HUES48 (cell line): Measurements from ENCODE around the gene ZFAND6.

ENCODE experiments used
- H3K27ac ChIP-seq: one replicate; pipeline ENCODE4 v1.7.0; 2013; ENCODE audit warnings: low read depth, low read length, inconsistent platforms
- H3K27me3 ChIP-seq: 2 replicates; pipeline ENCODE4 v1.6.1; 2013; ENCODE audit warnings: mild to moderate bottlenecking, low read length; ENCODE audit not compliant: control insufficient read depth, insufficient read depth
- H3K36me3 ChIP-seq: 2 replicates; pipeline ENCODE4 v1.6.1; 2013; ENCODE audit warnings: low read length; ENCODE audit not compliant: control insufficient read depth, insufficient read depth
- H3K4me1 ChIP-seq: 2 replicates; pipeline ENCODE4 v1.6.1; 2013; ENCODE audit warnings: mild to moderate bottlenecking, low read length; ENCODE audit not compliant: control insufficient read depth, insufficient read depth
- H3K4me3 ChIP-seq: 2 replicates; pipeline ENCODE4 v1.5.1; 2013; ENCODE audit warnings: mild to moderate bottlenecking, low read depth, low read length
- H3K9ac ChIP-seq: 2 replicates; pipeline ENCODE4 v1.6.1; 2013; ENCODE audit warnings: mild to moderate bottlenecking, low read depth, low read length, moderate library complexity
- H3K9me3 ChIP-seq: 2 replicates; pipeline ENCODE4 v1.6.1; 2013; ENCODE audit warnings: low read length; ENCODE audit not compliant: control insufficient read depth, insufficient read depth

ZFAND6 gene

DNA sequence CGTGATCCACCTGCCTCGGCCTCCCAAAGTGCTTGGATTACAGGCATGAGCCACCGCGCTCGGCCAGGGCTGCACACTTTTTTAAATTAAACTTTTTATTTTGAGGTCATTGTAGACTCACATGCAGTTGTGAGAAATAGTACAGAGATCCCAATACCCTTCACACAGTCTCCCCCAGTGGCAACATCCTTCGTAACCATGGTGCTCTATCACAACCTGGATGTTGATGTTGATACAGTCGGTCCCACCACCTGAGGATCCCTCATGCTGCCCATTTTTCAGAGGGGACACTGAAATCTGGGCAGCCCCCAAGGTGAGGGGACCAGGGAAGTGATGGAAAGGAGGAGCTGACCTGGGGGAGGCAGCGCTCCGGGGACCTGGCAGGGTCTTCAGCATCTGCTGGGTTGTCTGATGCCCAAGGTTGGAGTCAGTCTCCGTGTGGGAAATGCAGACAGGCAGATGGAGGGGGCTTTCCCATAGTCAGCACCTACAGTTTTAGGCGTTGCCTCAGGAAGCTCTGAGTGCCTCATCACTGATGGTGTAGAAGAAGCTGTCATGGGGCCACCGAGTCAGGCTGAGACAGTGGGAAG is 110.4 kb downstream of the ZFAND6 start:
- Histone ChIP-seq H3K36me3 (no peaks in the 10 kb centered on the region; the same call in 1 of the 2 replicates), H3K9me3 (no peaks in the 10 kb centered on the region), H3K27me3 (no peaks in the 10 kb centered on the region), H3K4me1 (no peaks in the 10 kb centered on the region), H3K27ac (no peak overlapping the region), H3K9ac (no peak overlapping the region), H3K4me3 (no peak overlapping the region)

DNA sequence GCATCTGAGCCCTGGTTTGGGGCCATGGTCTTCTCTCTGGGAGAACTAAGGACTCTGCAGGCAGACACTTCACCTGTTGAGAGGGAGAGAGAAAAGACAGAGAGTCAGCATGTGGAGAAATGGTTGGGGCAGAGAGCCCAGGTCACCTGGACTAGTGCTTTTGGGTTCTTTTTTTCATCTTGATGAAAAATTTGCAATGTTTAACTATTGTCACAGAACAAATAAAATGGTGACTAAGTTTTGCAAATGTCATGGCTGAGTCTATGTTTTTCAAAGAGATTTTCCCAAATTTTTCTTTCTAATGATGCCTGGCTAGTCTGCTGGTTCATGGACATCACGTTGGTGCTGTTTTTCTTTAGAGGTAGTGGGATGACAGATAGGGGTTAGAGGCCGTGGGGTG is 111.1 kb downstream of the ZFAND6 start:
- H3K27ac ChIP-seq = no peak overlapping the region

DNA sequence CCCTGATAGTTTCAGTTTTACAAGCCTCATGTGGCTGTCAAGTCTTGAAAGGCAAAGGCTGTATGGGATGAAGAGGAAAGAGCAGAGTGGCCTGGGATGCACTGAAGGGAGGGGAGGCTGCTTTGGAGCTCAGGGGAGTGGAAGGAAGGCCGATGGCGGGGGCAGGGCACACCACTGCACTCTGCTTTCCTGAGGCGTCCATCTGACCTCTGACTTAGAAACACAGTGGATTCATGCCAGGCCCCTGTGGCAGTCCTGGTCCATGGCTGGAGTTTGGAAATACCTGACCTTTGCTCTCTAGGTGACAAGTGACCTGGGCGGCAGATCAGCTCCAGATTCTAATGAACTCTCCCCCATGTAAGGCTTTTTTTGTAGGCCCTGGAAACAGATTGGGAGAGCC is 112.3 kb downstream of the ZFAND6 start:
- Histone ChIP-seq H3K27ac (no peak overlapping the region), H3K27me3 (no peaks in the 10 kb centered on the region), H3K36me3 (no peaks in the 10 kb centered on the region), H3K9ac (no peak overlapping the region), H3K4me3 (no peak overlapping the region), H3K4me1 (no peaks in the 10 kb centered on the region), H3K9me3 (no peaks in the 10 kb centered on the region)

More for the DNA sequence above, 111.1 kb downstream of the ZFAND6 start:
- H3K36me3 ChIP-seq = no peaks in the 10 kb centered on the region
- H3K4me3 ChIP-seq = no peak overlapping the region
- no peak overlapping the region for H3K9ac ChIP-seq
- H3K27me3 ChIP-seq = no peaks in the 10 kb centered on the region
- H3K9me3 ChIP-seq = no peaks in the 10 kb centered on the region
- no peaks in the 10 kb centered on the region for H3K4me1 ChIP-seq

DNA sequence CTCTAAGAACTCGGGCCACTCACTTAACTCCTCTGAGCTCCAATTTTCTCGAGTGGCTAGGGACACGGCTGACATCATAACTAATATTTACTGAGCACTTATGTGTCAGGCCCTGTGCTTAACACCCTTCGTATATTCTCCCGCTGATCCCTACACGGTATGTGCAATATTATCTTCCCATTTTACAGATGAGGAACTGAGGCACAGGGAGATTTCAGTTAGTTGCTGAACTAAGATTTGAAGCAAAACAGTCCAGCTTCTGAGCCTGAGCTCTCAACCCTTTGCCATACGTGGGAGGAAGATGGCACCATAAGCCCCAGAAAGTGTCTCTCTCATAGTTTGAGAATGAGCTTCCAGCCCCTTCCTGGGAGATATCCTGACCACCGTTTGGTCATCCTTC is 112.9 kb downstream of the ZFAND6 start:
- Histone ChIP-seq H3K36me3 (no peaks in the 10 kb centered on the region), H3K4me1 (no peaks in the 10 kb centered on the region), H3K27me3 (no peaks in the 10 kb centered on the region), H3K9me3 (no peaks in the 10 kb centered on the region), H3K27ac (no peak overlapping the region), H3K9ac (no peak overlapping the region), H3K4me3 (no peak overlapping the region)

DNA sequence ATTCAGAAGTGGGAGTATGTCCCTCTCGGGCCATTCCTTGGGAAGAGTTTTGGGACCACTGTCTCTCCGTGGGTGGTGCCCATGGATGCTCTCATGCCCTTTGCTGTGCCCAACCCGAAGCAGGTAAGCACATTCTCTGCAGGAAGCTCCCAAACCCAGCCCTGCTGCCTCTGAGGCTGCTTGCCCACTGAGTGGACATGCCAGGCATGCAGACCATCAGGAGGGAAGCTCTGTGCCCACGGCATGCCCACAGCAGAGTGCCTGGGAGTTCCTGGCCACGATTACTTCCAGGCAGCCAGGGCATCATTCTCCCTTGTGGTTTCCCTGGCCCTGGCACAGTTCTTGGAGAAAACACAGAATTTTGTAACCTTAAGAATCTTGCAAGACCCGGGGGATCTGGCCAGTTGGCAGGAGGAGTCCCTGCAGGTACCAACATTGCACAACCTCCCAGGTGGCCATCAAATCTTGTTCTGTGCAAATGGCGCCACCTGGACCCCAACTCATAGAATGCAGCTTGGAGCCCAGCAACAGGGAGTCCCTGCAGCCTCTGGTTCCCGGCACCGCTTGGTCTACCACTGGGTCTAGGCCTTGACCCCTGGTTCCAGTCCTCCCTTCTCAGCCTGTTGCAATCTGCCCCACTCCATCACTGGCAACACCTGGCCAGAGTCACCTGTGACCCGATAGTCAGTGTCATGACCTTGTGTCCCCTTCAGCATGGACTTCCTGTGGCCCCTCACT is 113.7 kb downstream of the ZFAND6 start:
- H3K4me3 ChIP-seq = no peak overlapping the region
- no peak overlapping the region for H3K9ac ChIP-seq
- H3K27me3 ChIP-seq = no peaks in the 10 kb centered on the region
- H3K9me3 ChIP-seq = no peaks in the 10 kb centered on the region
- H3K36me3 ChIP-seq = no peaks in the 10 kb centered on the region
- H3K4me1 ChIP-seq = no peaks in the 10 kb centered on the region
- no peak overlapping the region for H3K27ac ChIP-seq

DNA sequence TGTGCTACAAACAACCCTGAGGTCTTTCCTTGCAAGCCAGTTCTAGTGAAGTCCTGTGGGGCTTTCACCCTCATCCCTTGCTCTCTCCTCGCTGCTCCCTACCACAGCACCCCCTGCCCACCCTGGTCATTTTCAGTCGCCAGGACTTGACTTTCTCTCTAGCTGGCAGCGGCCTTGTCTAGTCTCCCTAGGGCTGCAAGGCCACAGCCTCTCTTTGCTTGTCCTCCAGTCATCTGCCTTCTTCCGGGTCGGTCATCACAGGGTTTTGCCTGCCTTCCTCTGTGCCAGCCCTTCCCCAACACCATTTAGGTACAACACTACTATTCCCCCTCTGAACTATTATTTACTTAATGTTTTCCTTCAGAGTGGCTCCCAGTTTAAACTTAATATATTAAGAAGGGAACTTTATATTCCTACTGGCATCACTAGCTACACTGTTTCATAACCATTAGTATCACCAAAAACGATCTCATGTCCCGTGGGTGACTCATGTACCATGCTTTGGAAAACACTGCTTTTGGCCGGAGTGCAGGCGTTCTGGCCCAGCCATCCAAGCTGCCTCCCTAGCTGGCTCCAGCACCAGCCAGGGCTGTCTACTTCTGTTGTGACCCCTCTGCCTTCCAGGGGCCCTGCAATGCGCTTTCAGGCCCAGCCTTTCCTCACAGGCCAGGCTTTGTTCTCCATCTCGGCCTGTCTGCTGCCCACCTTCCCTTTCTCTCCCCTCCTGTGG is 114.7 kb downstream of the ZFAND6 start:
- Histone ChIP-seq H3K27me3 (no peaks in the 10 kb centered on the region), H3K36me3 (peaks cover 3% of the 10 kb centered on the region; the same call in 1 of the 2 replicates), H3K9me3 (no peaks in the 10 kb centered on the region), H3K4me3 (no peak overlapping the region), H3K9ac (no peak overlapping the region; the same call in 1 of the 2 replicates), H3K4me1 (no peaks in the 10 kb centered on the region), H3K27ac (no peak overlapping the region)

DNA sequence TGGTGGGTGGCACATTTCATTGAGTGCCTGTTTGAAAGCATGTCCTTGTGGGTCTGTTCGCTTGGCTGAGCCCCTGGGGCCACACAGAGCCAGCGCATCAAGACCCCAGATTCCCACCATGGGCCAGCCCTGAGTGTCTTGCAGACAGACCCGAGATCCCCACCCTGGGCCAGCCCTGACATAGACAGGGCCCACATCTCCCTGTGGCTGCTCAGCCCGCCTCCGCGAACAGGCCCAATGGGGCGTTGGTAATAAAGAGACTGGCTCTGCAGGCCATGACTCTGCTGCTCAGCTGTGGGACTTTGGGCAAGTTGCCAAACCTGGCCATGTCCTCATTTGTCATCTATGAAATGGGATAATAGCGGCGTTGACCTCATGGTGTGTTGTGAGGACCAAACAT is 116.0 kb downstream of the ZFAND6 start:
- Histone ChIP-seq H3K9me3 (no peaks in the 10 kb centered on the region), H3K36me3 (peaks cover 3% of the 10 kb centered on the region; the same call in 1 of the 2 replicates), H3K4me3 (no peak overlapping the region), H3K27me3 (no peaks in the 10 kb centered on the region), H3K27ac (no peak overlapping the region), H3K4me1 (no peaks in the 10 kb centered on the region), H3K9ac (no peak overlapping the region)

DNA sequence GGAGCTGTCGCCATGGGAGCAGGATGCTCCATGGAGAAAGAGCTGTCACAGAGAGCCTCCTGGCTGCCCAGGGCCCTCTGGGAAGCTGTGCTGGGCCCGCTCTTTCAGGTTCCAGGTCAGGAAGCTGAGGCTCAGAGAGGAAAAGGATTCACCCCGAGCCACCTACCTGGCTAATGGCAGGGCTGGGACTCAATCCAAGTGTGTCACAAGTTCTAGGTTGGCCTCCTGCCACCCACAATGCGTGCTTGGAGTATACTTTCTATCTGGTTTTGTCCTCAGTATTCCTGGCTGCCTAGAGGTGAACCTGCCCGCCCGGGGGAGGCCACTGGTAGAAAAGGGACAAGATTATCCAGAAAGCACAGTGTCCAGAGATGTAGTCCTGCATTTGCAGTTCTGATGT is 117.0 kb downstream of the ZFAND6 start:
- H3K4me3 ChIP-seq = no peak overlapping the region
- no peaks in the 10 kb centered on the region for H3K9me3 ChIP-seq
- peaks cover 6% of the 10 kb centered on the region for H3K36me3 ChIP-seq
- H3K9ac ChIP-seq = no peak overlapping the region
- no peaks in the 10 kb centered on the region for H3K27me3 ChIP-seq
- no peaks in the 10 kb centered on the region for H3K4me1 ChIP-seq
- no peak overlapping the region for H3K27ac ChIP-seq

DNA sequence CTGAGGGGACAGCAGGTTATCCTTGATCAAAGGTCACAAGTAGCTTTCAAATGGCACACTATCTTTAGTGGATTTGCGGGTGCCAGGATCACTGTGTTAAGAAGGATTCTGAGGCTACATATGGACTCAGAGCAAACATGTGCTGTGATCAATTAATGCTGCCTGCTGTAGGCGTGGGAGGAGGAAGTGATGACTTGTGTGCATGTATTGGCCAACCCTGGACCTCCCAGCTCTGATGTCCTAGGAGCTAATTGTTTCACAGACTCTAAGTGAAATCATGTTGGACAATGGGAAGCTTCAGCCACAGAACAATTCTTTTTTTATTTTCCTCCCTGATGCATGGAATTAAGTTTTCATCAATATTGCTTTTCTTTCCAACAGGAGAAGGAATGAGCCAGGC is 117.7 kb downstream of the ZFAND6 start:
- no peaks in the 10 kb centered on the region for H3K9me3 ChIP-seq
- no peaks in the 10 kb centered on the region for H3K4me1 ChIP-seq
- no peak overlapping the region for H3K9ac ChIP-seq
- no peak overlapping the region for H3K27ac ChIP-seq
- no peaks in the 10 kb centered on the region for H3K27me3 ChIP-seq
- no peak overlapping the region for H3K4me3 ChIP-seq
- peaks cover 11% of the 10 kb centered on the region for H3K36me3 ChIP-seq

DNA sequence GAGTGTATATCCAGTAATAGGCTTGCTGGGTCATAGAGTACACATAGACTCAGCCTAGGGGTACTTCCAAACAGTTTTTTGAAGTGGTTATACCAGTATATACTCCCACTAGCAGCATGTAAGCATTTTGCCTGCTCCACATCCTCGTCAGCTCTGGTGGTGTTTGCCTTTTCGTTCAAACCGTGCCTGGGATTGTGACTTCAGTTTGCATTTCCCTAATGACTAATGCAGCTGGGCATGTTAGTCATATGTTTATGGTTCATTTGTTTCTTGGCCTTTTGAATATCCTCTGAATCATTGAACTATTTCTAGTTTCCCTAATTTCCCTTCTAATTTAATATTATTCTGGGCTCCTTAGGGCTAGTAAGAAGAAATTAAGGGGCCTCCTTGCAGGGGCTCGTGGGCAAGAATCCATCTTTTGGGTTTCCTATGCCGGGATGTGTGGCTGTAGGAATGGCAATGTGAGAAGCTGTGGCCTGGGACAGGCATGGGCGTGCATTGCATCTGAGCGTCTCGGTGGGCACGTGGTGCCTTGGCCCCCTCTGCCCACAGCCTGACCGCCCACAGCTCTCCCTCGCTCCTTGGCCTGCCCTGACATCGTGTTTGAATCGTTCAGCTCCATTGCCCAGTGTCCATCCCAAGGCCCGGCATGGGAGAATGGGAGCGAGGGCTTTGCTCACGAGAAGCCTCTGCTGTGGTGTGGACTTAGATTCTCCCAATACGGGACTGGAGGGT is 119.7 kb downstream of the ZFAND6 start:
- Histone ChIP-seq H3K9me3 (no peaks in the 10 kb centered on the region), H3K36me3 (peaks cover 17% of the 10 kb centered on the region), H3K27me3 (no peaks in the 10 kb centered on the region), H3K27ac (no peak overlapping the region), H3K9ac (no peak overlapping the region), H3K4me1 (no peaks in the 10 kb centered on the region), H3K4me3 (no peak overlapping the region)
